Measurements from ENCODE around the gene PSMD13. TPM values are rescaled to one million over a fixed set of nuclear protein-coding genes. Genes with fewer than 3 reads are reported as not detected.
A peak's percentile ranks its signal among the peaks of the same experiment; 100 is the strongest.
"Not testable (repeated sequence)": the region's sequence is repeated elsewhere in the genome, so short reads cannot be mapped to it uniquely, and the experiment has no call there.

PSMD13 gene
- total RNA-seq, 8 experiments from 2014 or later: 106 to 155 (median 141) TPM

DNA sequence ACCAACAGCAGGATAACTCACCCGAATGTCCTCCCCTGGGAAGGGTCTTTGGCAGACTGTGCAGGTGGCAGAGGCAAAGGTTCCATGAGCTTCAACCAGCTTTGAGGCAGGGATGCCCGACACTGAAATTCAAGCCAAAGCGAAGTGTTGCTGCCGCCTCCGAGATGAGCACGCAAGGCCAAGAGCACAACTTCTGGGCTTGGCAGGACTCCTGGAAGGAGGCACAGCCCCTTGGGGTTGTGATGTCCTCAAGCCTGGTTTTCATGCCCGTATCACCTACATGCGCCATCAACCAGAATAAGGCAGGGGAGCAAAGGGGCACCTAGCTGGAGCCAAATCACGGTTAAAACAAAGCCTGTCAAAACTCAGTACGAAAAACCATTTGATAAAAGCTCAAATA is 6.3 kb upstream of the PSMD13 start:
- Histone ChIP-seq H3K4me3 (no peak overlapping the region), H3K27ac (no peak overlapping the region), H3K4me1 (replicated peaks in 1 of 2) (peaks cover 5 to 6% of the 10 kb centered on the region in 2 donors)
- ATAC-seq (replicated peaks in 6 of 8): no peak
- in situ Hi-C loops (cut with MboI; ENCODE audit: low pct_unique_long_range_greater_than_20kb in 2 of 9, low sequenced_read_pairs in 9 of 9, unreplicated experiment in 9 of 9): loop anchor here in 1 of 9 experiments (10.0 kb wide), 1 partner anchor 124 kb away; no protein-coding TSS in a partner anchor
- WGBS, 10 experiments: 80 to 100% (median 95%) methylated on average over 1 to 9 of the region's 10 CpGs; no CpG with 5 or more reads in 4 of the 10 experiments

DNA sequence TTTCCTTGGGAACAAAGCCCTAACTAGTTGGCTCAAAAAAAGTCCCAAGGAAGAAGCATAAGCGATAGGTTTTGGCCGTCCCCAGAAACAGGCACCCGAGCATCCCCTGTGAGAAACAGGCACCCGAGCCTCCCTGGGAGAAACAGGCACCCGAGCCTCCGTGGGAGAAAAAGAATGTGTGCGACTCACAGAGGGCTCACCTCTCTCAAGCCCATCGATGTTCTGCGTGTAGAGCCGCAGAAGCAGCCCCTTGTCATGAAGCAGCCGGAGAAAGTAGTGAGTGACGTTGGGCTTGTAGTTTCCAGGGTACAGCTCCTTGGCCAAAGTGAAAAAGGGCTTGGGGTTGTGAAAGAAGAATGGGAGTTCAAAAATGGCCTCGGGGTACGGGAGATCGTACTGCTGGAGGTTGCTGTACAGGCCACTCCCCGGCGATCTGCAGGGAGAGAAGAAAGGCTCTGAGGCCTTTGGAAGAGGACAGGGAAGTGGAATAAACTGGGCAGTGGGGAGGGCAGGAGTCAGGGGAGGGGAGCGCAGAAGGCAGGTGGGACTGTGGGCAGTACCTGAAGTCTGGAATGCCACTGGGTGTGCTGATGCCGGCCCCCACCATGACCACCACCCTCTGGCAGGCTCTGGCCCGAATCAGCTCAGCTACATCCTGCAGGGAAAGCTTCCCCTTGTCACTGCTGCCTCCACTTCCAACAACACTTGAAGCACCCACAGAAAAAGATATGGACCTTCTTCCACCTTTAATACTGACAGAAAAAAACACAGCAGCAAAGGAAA is 3.8 kb upstream of the PSMD13 start:
- WGBS, 10 experiments: 80 to 100% (median 94%) methylated on average over 2 to 17 of the region's 20 CpGs; no CpG with 5 or more reads in 4 of the 10 experiments
- H3K4me3 ChIP-seq: no peak overlapping the region
- in situ Hi-C loops (cut with MboI; ENCODE audit: low pct_unique_long_range_greater_than_20kb in 2 of 9, low sequenced_read_pairs in 9 of 9, unreplicated experiment in 9 of 9): loop anchor here in 1 of 9 experiments (10.0 kb wide), 1 partner anchor 122 kb away; no protein-coding TSS in a partner anchor
- ATAC-seq (replicated peaks in 6 of 8): no peak
- H3K27ac ChIP-seq: no peak overlapping the region
- H3K4me1 ChIP-seq (replicated peaks in 1 of 2): peaks cover 10 to 11% of the 10 kb centered on the region in 2 donors

DNA sequence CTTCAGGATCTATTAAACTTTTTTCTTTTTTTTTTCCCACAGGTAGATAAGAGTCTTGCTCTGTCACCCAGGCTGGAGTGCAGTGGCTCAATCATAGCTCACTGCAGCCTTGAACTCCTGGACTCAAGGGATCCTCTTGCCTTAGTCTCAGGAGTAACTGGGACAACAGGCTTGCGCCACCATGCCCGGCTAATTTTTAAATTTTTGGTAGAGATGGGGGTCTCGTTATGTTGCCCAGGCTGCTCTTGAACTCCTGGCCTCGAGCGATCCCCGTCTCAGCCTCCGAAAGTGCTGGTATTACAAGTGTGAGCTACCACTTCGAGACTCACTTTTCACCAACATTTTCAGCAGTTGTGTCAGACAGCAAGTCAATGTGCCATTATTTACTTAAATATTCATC is 1.6 kb upstream of the PSMD13 start:
- in situ Hi-C loops (cut with MboI; ENCODE audit: low pct_unique_long_range_greater_than_20kb in 2 of 9, low sequenced_read_pairs in 9 of 9, unreplicated experiment in 9 of 9): loop anchor here in 1 of 9 experiments (10.0 kb wide), 1 partner anchor 120 kb away; no protein-coding TSS in a partner anchor
- WGBS, 10 experiments: 40 to 88% (median 67%) methylated on average over 1 to 7 of the region's 8 CpGs; no CpG with 5 or more reads in 4 of the 10 experiments
- Histone ChIP-seq H3K4me3 (peak overlapping the region; percentile 78 to 99 (median 91)), H3K4me1 (replicated peaks in 1 of 2) (peaks cover 10 to 14% of the 10 kb centered on the region in 2 donors), H3K27ac (peak overlapping the region in 1 of 2 donors; percentile 87)
- ATAC-seq (replicated peaks in 6 of 8): no peak

DNA sequence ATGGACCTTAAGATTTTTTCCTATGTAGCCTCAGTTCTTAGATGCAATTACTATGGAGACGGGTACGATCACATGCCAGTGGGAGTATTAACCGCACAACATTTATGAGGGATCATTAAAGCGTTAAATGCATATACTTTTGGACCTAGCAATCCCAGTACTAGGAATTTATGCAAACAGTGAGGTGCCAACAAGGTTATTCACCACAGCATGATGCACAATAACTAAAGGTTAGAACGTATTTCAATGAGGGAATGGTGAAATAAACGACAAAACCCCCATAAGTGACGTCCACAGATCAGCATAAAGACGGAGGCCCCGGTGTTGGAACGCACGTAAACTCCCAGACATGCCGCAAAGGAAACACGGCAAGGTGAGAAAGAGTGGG is 1.2 kb upstream of the PSMD13 start:
- Histone ChIP-seq H3K27ac (peak overlapping the region; percentile 87 to 88), H3K4me1 (replicated peaks in 1 of 2) (peaks cover 10 to 14% of the 10 kb centered on the region in 2 donors), H3K4me3 (peak overlapping the region; percentile 78 to 99 (median 91))
- WGBS, 10 experiments: 0 to 16% (median 3%) methylated on average over 1 to 13 of the region's 13 CpGs; no CpG with 5 or more reads in 2 of the 10 experiments
- in situ Hi-C loops (cut with MboI; ENCODE audit: low pct_unique_long_range_greater_than_20kb in 2 of 9, low sequenced_read_pairs in 9 of 9, unreplicated experiment in 9 of 9): loop anchor here in 1 of 9 experiments (10.0 kb wide), 1 partner anchor 119 kb away; no protein-coding TSS in a partner anchor
- ATAC-seq (replicated peaks in 6 of 8): peak; percentile 1 to 5 (median 2)

DNA sequence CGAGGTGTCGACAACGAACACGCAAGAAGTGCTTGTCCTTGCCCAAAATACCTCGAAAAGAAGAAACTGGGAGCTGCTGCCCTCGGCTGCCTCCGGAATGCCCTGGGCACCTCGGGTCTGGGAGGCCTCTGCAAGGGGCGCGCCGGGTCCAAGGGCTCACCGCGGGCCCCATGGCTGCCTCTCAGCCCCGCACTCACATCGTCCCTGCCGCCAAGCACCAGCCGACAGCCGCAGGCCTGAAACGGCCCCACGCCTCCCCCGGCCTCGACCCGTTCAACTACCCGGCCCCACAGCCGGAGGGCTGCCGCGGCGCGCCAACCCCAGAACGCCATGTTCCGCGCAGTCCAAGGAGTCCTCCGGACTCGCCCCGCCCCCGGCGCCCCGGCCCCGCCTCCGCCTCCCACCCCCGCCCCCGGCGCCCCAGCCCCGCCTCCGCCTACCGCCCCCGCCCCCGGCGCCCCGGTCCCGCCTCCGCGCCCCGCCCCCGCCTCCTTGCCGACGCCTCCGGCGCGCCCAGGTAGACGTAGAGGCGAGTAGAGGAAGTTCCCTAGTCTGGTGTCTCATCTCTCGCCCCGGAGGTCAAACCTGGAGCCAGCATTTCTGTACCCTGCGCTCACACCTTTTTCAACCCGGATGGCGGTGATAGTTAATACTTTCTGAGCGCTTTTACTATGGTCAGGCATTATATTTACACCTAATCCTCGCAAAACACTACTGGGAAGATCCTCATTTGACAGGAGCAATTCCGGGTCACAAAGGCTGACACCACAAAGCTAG is 591 bp upstream of the PSMD13 start, which contains the start of gene SIRT3:
Gene SIRT3, minus strand, starts transcription at position 346 of the 777 bp plus-strand sequence. Its CDS starts 14 bp downstream, at position 332.
- H3K4me3 ChIP-seq: peak within 1 kb of the TSS; percentile 78 to 99 (median 91)
- peak; percentile 82 to 91 (median 88) for ATAC-seq (replicated peaks in 6 of 8)
- H3K27ac ChIP-seq: peak within 1 kb of the TSS; percentile 89 to 97
- H3K4me1 ChIP-seq (replicated peaks in 1 of 2): peaks cover 10 to 14% of the 10 kb centered on the region in 2 donors
- WGBS, 10 experiments: 0% methylated on average over 2 to 10 of the region's 70 CpGs; no CpG with 5 or more reads in 6 of the 10 experiments
- in situ Hi-C loops (cut with MboI; ENCODE audit: low pct_unique_long_range_greater_than_20kb in 2 of 9, low sequenced_read_pairs in 9 of 9, unreplicated experiment in 9 of 9): loop anchor here in 1 of 9 experiments (10.0 kb wide), 1 partner anchor 119 kb away; no protein-coding TSS in a partner anchor

DNA sequence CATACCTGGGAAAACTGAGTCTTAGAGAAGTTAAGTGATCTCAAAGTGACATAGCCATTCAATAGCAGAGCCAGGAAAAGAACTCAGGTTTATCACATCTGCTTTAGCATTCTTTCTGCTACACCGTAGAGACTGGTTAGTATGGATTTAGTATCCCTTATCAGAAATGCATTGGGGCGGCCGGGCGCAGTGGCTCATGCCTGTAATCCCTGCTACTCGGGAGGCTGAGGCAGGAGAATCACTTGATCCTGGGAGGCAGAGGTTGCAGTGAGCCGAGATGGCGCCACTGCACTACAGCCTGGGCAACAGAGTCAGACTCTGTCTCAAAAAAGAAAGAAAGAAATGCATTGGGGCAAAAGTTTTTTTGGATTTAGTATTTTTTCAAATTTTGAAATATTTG is 1.6 kb downstream of the PSMD13 start:
- not testable (repeated sequence) for ATAC-seq (replicated peaks in 6 of 8); H3K27ac ChIP-seq
- Histone ChIP-seq H3K4me3 (peak overlapping the region in 1 of 5 donors; percentile 99), H3K4me1 (replicated peaks in 1 of 2) (peaks cover 10 to 14% of the 10 kb centered on the region in 2 donors)
- WGBS, 10 experiments: 48 to 94% (median 86%) methylated on average over 1 to 7 of the region's 7 CpGs; no CpG with 5 or more reads in 2 of the 10 experiments
- in situ Hi-C loops (cut with MboI; ENCODE audit: low pct_unique_long_range_greater_than_20kb in 2 of 9, low sequenced_read_pairs in 9 of 9, unreplicated experiment in 9 of 9): loop anchor here in 1 of 9 experiments (10.0 kb wide), 1 partner anchor 116 kb away; no protein-coding TSS in a partner anchor

DNA sequence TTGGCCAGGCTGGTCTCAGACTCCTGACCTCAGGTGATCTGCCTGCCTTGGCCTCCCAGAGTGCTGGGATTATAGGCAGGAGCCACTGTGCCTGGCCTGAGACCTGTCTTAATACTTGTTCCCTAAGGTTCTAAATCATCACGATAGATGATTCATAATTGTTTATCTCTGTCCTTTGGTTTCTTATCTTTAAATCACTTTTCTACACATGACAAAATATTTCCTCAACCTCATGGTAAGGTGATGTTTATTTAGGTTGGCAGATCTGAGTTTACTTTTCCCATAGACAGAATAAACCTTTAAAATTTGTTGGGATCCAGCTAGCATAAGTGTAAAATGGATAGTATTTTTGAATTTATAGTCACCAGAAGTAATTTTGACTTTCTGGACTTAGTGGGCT is 3.5 kb downstream of the PSMD13 start:
- WGBS, 10 experiments: 100% methylated on average over 1 of the region's 1 CpG; no CpG with 5 or more reads in 5 of the 10 experiments
- in situ Hi-C loops (cut with MboI; ENCODE audit: low pct_unique_long_range_greater_than_20kb in 2 of 9, low sequenced_read_pairs in 9 of 9, unreplicated experiment in 9 of 9): no loop called here
- no peak overlapping the region for H3K27ac ChIP-seq
- ATAC-seq (replicated peaks in 6 of 8): no peak
- peaks cover 5 to 8% of the 10 kb centered on the region in 2 donors for H3K4me1 ChIP-seq (replicated peaks in 1 of 2)
- no peak overlapping the region for H3K4me3 ChIP-seq

DNA sequence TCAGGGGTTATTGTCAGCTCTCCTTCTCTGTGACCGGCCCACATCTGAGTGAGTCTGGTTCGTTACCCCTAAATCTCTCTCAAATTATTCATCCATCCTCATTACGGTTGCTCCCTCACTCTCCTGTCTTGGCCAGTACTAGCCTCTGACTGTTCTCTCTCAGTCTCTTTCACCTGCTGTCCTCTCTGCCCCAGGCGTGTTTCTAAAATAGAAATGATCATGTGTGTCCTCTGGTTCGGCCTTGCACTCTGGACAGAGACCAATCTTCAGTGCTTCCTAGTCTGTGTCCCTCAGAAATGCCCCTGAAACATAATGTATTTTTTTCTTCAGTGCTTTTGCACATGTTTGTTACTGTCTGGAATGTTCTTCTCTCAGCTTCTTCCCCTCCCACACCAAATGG is 4.9 kb downstream of the PSMD13 start:
- H3K4me3 ChIP-seq: no peak overlapping the region
- no peak overlapping the region for H3K27ac ChIP-seq
- 90 to 100% (median 96%) methylated on average over 1 to 3 of the region's 5 CpGs; no CpG with 5 or more reads in 3 of the 10 experiments for WGBS, 10 experiments
- ATAC-seq (replicated peaks in 6 of 8): no peak
- H3K4me1 ChIP-seq (replicated peaks in 1 of 2): peaks cover 5 to 8% of the 10 kb centered on the region in 2 donors
- in situ Hi-C loops (cut with MboI; ENCODE audit: low pct_unique_long_range_greater_than_20kb in 2 of 9, low sequenced_read_pairs in 9 of 9, unreplicated experiment in 9 of 9): no loop called here

DNA sequence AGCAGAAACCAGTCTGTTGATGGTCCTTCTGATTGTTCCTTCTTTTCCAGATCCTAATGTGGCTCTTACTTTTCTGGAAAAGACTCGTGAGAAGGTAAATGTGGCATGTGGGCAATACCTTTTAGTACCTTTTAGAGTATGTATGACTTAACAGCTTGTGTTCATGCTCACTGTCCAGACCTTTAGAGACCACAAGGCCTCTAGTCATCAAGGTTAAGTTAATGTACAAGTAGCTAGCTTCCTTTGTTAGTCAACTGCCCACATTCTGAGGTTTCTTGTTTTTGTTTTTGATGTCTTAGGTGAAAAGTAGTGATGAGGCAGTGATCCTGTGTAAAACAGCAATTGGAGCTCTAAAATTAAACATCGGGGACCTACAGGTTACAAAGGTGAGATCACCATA is 7.6 kb downstream of the PSMD13 start:
- in situ Hi-C loops (cut with MboI; ENCODE audit: low pct_unique_long_range_greater_than_20kb in 2 of 9, low sequenced_read_pairs in 9 of 9, unreplicated experiment in 9 of 9): no loop called here
- no peaks in the 10 kb centered on the region for H3K4me1 ChIP-seq (replicated peaks in 1 of 2)
- H3K4me3 ChIP-seq: no peak overlapping the region
- WGBS, 10 experiments: 88 to 100% (median 100%) methylated on average over 1 to 2 of the region's 2 CpGs; no CpG with 5 or more reads in 1 of the 10 experiments
- ATAC-seq (replicated peaks in 6 of 8): no peak
- H3K27ac ChIP-seq: no peak overlapping the region

DNA sequence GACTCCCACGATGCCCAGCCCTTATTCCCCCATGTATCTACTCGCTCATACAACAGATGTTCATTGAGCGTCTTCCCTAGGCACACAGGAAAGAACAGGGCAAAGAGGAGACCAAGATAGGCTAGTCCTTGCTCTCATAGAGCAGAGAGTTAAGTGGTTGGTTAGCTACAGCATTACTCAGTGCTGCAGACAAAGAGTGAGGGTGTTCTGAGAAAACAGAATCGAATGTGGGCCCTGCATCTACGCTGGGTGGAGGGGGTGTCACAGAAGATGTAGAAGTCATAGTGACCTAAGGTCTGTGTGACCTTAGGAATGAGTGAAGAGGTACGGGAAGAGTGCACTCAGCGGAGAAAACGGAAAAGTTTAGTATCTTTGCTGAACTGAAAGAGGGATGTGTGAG is 12.3 kb downstream of the PSMD13 start:
- Histone ChIP-seq H3K4me1 (replicated peaks in 1 of 2) (no peaks in the 10 kb centered on the region), H3K4me3 (no peak overlapping the region), H3K27ac (no peak overlapping the region)
- WGBS, 10 experiments: 50 to 100% (median 90%) methylated on average over 1 to 7 of the region's 8 CpGs; no CpG with 5 or more reads in 2 of the 10 experiments
- no peak for ATAC-seq (replicated peaks in 6 of 8)
- in situ Hi-C loops (cut with MboI; ENCODE audit: low pct_unique_long_range_greater_than_20kb in 2 of 9, low sequenced_read_pairs in 9 of 9, unreplicated experiment in 9 of 9): no loop called here

DNA sequence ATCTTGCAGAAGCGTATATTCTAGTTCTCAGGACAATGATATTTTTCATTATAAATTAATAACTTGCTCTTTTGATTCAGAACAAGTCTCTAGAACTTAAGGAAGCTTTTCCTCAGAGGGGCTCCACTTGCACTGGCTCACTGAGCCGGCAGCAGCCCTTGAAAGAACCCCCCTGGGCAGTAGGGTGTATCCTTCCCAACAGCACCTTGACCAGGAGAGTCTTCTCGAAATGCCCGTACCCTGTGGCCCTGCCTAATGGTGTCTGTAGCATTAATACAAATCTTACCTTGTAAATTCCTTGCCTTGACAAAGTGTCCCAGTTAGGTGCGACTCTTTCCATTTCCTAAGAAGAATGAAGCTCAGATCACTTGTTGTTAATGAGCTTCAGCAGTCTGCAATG is 13.5 kb downstream of the PSMD13 start:
- H3K27ac ChIP-seq: no peak overlapping the region
- no peaks in the 10 kb centered on the region for H3K4me1 ChIP-seq (replicated peaks in 1 of 2)
- in situ Hi-C loops (cut with MboI; ENCODE audit: low pct_unique_long_range_greater_than_20kb in 2 of 9, low sequenced_read_pairs in 9 of 9, unreplicated experiment in 9 of 9): loop anchor here in 1 of 9 experiments (5.0 kb wide), 1 partner anchor 117 kb away; the partner anchor contains the start of gene B4GALNT4
- 73 to 95% (median 89%) methylated on average over 2 to 5 of the region's 5 CpGs; no CpG with 5 or more reads in 4 of the 10 experiments for WGBS, 10 experiments
- peak in 1 of 8 experiments; percentile 12 for ATAC-seq (replicated peaks in 6 of 8)
- no peak overlapping the region for H3K4me3 ChIP-seq

DNA sequence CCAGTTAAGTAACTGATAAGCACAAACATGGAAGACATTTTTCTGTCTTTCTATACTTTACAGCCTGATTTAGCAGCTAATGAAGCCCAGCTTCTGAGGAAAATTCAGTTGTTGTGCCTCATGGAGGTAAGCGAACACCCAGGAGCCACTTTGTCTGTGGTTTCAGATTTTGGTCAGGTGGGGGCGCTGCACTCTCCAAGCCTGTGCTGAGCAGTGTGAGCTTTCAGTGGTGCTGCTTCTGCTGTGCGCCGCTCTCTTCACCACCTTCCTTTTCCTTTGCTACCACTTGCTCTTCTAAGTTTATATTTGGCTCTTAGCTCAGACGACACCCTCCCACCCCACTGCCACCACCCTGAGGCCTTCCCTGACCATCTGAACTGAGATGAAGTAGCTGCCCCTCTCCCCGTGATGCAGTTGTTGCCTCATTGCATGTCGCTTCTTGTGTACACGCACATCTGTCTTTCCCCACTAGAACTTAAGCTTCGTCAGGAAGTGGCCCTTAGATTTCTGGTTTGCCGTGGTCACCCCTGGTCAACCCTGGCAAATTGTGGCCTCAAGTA is 14.0 kb downstream of the PSMD13 start:
- in situ Hi-C loops (cut with MboI; ENCODE audit: low pct_unique_long_range_greater_than_20kb in 2 of 9, low sequenced_read_pairs in 9 of 9, unreplicated experiment in 9 of 9): loop anchor here in 1 of 9 experiments (5.0 kb wide), 1 partner anchor 116 kb away; the partner anchor contains the start of gene B4GALNT4
- 60 to 100% (median 82%) methylated on average over 1 to 8 of the region's 10 CpGs for WGBS, 10 experiments

More for the DNA sequence above, 14.0 kb downstream of the PSMD13 start:
- H3K27ac ChIP-seq: no peak overlapping the region
- H3K4me3 ChIP-seq: no peak overlapping the region
- H3K4me1 ChIP-seq (replicated peaks in 1 of 2): no peaks in the 10 kb centered on the region
- peak; percentile 52 to 98 (median 78) for ATAC-seq (replicated peaks in 6 of 8)
